ENCODE data around the gene GPT2.

GRCh38 chr16:46899443-46900143 is 15.4 kb downstream of the GPT2 start:
- TF ChIP-seq CTCF (IDR thresholded peaks at IDR 0.05; ENCODE audit: low read depth, low read length) (no peak), POLR2A (IDR thresholded peaks at IDR 0.05; ENCODE audit: extremely low read depth, insufficient read length) (no peak), MYC (IDR thresholded peaks at IDR 0.05; ENCODE audit: low read depth, low read length) (no peak), MAX (IDR thresholded peaks at IDR 0.05; ENCODE audit: low read depth, low read length) (no peak)
